ENCODE results near the gene HCN1. TPM values are rescaled to one million over a fixed set of nuclear protein-coding genes. Genes with fewer than 3 reads are reported as not detected.
"Not testable (repeated sequence)": the region's sequence is repeated elsewhere in the genome, so short reads cannot be mapped to it uniquely, and the experiment has no call there.

Gene HCN1
- total and polyA plus RNA-seq, 7 donors: under 0.01 to 0.71 (median 0.15) TPM; not detected in 1

GRCh38 chr5:45512521-45512920 lies 183.7 kb downstream of the HCN1 start:
- Histone ChIP-seq H3K4me1 (no peaks in the 10 kb centered on the region), H3K9me3 (no peaks in the 10 kb centered on the region), H3K4me3 (no peak overlapping the region), H3K27me3 (no peaks in the 10 kb centered on the region), H3K36me3 (no peaks in the 10 kb centered on the region), H3K27ac (no peak overlapping the region)
- no peak for DNase-seq
- no peak for TF ChIP-seq EP300 (IDR thresholded peaks at IDR 0.05)
- TF ChIP-seq POLR2A (IDR thresholded peaks at IDR 0.05): no peak
- no peak for TF ChIP-seq CTCF (IDR thresholded peaks at IDR 0.05)
- TF ChIP-seq POLR2AphosphoS5 (IDR thresholded peaks at IDR 0.05): no peak
- intact Hi-C loops (cut with DNase I): no loop called here
- 71 to 85% methylated on average over 1 of the region's 1 CpG for WGBS, 2 donors

- Histone ChIP-seq H3K27me3 (no peaks in the 10 kb centered on the region), H3K9me3 (no peaks in the 10 kb centered on the region), H3K27ac (no peak overlapping the region), H3K4me1 (no peaks in the 10 kb centered on the region), H3K4me3 (no peak overlapping the region), H3K36me3 (no peaks in the 10 kb centered on the region)
- intact Hi-C loops (cut with DNase I): no loop called here
- no peak for DNase-seq
- 92 to 97% methylated on average over 2 of the region's 2 CpGs for WGBS, 2 donors
- TF ChIP-seq POLR2AphosphoS5 (IDR thresholded peaks at IDR 0.05) (no peak), CTCF (IDR thresholded peaks at IDR 0.05) (no peak), EP300 (IDR thresholded peaks at IDR 0.05) (no peak), POLR2A (IDR thresholded peaks at IDR 0.05) (no peak)
Measured at GRCh38 chr5:45509371-45509770, 186.8 kb downstream of the HCN1 start.

GRCh38 chr5:45508135-45508534 lies 188.0 kb downstream of the HCN1 start:
- WGBS, 2 donors: 19 to 62% methylated on average over 1 of the region's 1 CpG
- no peak overlapping the region for H3K4me3 ChIP-seq
- no peak for DNase-seq
- no peaks in the 10 kb centered on the region for H3K27me3 ChIP-seq
- no peaks in the 10 kb centered on the region for H3K36me3 ChIP-seq
- no peaks in the 10 kb centered on the region for H3K4me1 ChIP-seq
- TF ChIP-seq EP300 (IDR thresholded peaks at IDR 0.05) (no peak), POLR2A (IDR thresholded peaks at IDR 0.05) (no peak), POLR2AphosphoS5 (IDR thresholded peaks at IDR 0.05) (no peak), CTCF (IDR thresholded peaks at IDR 0.05) (no peak)
- H3K27ac ChIP-seq: no peak overlapping the region
- no peaks in the 10 kb centered on the region for H3K9me3 ChIP-seq
- intact Hi-C loops (cut with DNase I): no loop called here

- intact Hi-C loops (cut with DNase I): no loop called here
- no peak overlapping the region for H3K4me3 ChIP-seq
- no peaks in the 10 kb centered on the region for H3K4me1 ChIP-seq
- TF ChIP-seq EP300 (IDR thresholded peaks at IDR 0.05): no peak
- TF ChIP-seq CTCF (IDR thresholded peaks at IDR 0.05): no peak
- no peak for TF ChIP-seq POLR2A (IDR thresholded peaks at IDR 0.05)
- TF ChIP-seq POLR2AphosphoS5 (IDR thresholded peaks at IDR 0.05): no peak
- no peaks in the 10 kb centered on the region for H3K27me3 ChIP-seq
- no peaks in the 10 kb centered on the region for H3K9me3 ChIP-seq
- DNase-seq: no peak
- H3K36me3 ChIP-seq: no peaks in the 10 kb centered on the region
- WGBS, 2 donors: 39 to 43% methylated on average over 1 of the region's 1 CpG
- H3K27ac ChIP-seq: no peak overlapping the region
Measured at GRCh38 chr5:45507178-45507577, 189.0 kb downstream of the HCN1 start.

- H3K36me3 ChIP-seq; H3K4me3 ChIP-seq; H3K27ac ChIP-seq; H3K9me3 ChIP-seq; H3K27me3 ChIP-seq; intact Hi-C loops (cut with DNase I); H3K4me1 ChIP-seq; DNase-seq: not testable (repeated sequence)
- 96 to 97% methylated on average over 11 of the region's 11 CpGs for WGBS, 2 donors
Measured at GRCh38 chr5:45499006-45499405, 197.2 kb downstream of the HCN1 start.

All from sigmoid colon (tissue), 7 donors.